SK-N-SH (cell line): ENCODE results near the gene LSM8.

Experiments
- MXI1 ChIP-seq: IDR thresholded peaks from 2 replicates; pipeline ENCODE4 v1.6.1; 2012; ENCODE audit warnings: mild to moderate bottlenecking, low read depth, low read length, improper control_type of control experiment
- NRF1 ChIP-seq: IDR thresholded peaks from 2 replicates; pipeline ENCODE4 v1.6.1; 2012; ENCODE audit warnings: low read depth, mild to moderate bottlenecking, low read length
- RAD21 ChIP-seq: IDR thresholded peaks from 2 replicates; pipeline ENCODE4 v1.6.1; 2012; ENCODE audit warnings: mild to moderate bottlenecking, low read length
- REST ChIP-seq: IDR thresholded peaks from 2 replicates; pipeline ENCODE4 v1.6.1; 2012; ENCODE audit warnings: mild to moderate bottlenecking, low read depth, low read length, moderate library complexity
- SIN3A ChIP-seq: IDR thresholded peaks from 2 replicates; pipeline ENCODE4 v1.6.1; 2012; ENCODE audit warnings: low read depth, mild to moderate bottlenecking, low read length, moderate library complexity, borderline replicate concordance
- TAF1 ChIP-seq: IDR thresholded peaks from 2 replicates; pipeline ENCODE4 v1.6.1; 2012; ENCODE audit warnings: low read depth, mild to moderate bottlenecking, low read length, moderate library complexity, borderline replicate concordance
- TCF12 ChIP-seq: IDR thresholded peaks from 2 replicates; pipeline ENCODE4 v1.4.0; 2012
- TF ChIP-seq, protein P1 (sequence below): IDR thresholded peaks from 2 replicates; pipeline ENCODE4 v1.4.0; 2012; ENCODE audit warnings: low read depth
- TF ChIP-seq, protein P2 (sequence below): fragments of 200-600 bp; sonication (generic); IDR thresholded peaks from 2 replicates; pipeline ENCODE4 v1.6.1; 2017; ENCODE audit warnings: antibody characterized with exemption, mild to moderate bottlenecking, moderate library complexity
- TF ChIP-seq, protein P3 (sequence below): IDR thresholded peaks from 2 replicates; pipeline ENCODE4; 2012

GRCh38 chr7:118219157-118219512, 35.2 kb downstream of the LSM8 start:
- TF ChIP-seq, protein P1, sequence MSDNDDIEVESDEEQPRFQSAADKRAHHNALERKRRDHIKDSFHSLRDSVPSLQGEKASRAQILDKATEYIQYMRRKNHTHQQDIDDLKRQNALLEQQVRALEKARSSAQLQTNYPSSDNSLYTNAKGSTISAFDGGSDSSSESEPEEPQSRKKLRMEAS: no peak
- TF ChIP-seq RAD21 (no peak), REST (no peak), TCF12 (no peak), TAF1 (no peak), MXI1 (no peak), SIN3A (no peak), NRF1 (no peak)
- TF ChIP-seq, protein P2, sequence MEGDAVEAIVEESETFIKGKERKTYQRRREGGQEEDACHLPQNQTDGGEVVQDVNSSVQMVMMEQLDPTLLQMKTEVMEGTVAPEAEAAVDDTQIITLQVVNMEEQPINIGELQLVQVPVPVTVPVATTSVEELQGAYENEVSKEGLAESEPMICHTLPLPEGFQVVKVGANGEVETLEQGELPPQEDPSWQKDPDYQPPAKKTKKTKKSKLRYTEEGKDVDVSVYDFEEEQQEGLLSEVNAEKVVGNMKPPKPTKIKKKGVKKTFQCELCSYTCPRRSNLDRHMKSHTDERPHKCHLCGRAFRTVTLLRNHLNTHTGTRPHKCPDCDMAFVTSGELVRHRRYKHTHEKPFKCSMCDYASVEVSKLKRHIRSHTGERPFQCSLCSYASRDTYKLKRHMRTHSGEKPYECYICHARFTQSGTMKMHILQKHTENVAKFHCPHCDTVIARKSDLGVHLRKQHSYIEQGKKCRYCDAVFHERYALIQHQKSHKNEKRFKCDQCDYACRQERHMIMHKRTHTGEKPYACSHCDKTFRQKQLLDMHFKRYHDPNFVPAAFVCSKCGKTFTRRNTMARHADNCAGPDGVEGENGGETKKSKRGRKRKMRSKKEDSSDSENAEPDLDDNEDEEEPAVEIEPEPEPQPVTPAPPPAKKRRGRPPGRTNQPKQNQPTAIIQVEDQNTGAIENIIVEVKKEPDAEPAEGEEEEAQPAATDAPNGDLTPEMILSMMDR: no peak
- TF ChIP-seq, protein P3, sequence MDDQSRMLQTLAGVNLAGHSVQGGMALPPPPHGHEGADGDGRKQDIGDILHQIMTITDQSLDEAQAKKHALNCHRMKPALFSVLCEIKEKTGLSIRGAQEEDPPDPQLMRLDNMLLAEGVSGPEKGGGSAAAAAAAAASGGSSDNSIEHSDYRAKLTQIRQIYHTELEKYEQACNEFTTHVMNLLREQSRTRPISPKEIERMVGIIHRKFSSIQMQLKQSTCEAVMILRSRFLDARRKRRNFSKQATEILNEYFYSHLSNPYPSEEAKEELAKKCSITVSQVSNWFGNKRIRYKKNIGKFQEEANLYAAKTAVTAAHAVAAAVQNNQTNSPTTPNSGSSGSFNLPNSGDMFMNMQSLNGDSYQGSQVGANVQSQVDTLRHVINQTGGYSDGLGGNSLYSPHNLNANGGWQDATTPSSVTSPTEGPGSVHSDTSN: no peak
